ENCODE measurements around the gene ABTB1. TPM values are rescaled to one million over a fixed set of nuclear protein-coding genes. Genes with fewer than 3 reads are reported as not detected.

ABTB1 gene
- total and polyA plus RNA-seq, 2 experiments from 2014 or later = 3.7 to 5.7 TPM

DNA sequence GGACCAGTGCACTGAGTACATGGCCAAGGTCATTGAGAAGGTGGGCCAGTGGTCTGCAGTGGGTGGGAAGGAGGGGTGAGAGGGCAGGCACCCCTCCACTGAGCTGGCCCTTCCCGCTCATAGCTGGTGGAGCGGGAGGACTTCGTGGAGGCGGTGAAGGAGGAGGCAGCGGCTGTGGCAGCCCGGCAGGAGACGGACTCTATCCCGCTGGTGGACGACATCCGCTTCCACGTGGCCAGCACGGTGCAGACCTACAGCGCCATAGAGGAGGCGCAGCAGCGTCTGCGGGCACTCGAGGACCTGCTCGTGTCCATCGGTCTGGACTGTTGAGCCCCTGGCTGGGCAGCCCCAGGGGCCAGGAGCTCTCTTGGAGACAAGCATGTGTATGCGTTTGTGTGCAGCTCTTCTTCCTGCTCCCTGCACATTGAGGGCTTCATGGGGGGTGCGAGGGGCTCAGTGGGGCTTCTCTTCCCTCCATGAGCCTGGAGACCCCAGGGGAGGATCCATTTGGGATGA, 7.5 kb downstream of the ABTB1 start:
- no peaks in the 10 kb centered on the region for H3F3A ChIP-seq (replicated peaks; ENCODE audit: low read depth)
- ATAC-seq = no peak
- no peaks in the 10 kb centered on the region for H3K27me3 ChIP-seq (ENCODE audit: insufficient read depth)
- no peaks in the 10 kb centered on the region for H3K36me3 ChIP-seq (ENCODE audit: insufficient read depth)
- H2AFZ ChIP-seq = no peak overlapping the region
- H3K4me3 ChIP-seq = no peak overlapping the region
- Mint-ChIP-seq H3K9me3 (no peaks in the 10 kb centered on the region; the same call in 1 of the 3 replicates), H3K4me3 (no peak overlapping the region), H3K36me3 (ENCODE audit: low read depth) (no peaks in the 10 kb centered on the region), H3K27me3 (ENCODE audit: insufficient read depth, low read depth, poor library complexity) (peaks cover 10% of the 10 kb centered on the region), H3K27ac (no peak overlapping the region; the same call in 1 of the 2 replicates), H3K4me1 (peaks cover 9% of the 10 kb centered on the region)
- TF ChIP-seq ZNF114 (CRISPR knock-in tag; IDR thresholded peaks at IDR 0.05) = no peak
- TF ChIP-seq EZH2 (IDR thresholded peaks at IDR 0.05; ENCODE audit: low read depth, unreplicated experiment) = no peak
- TF ChIP-seq, protein P1, sequence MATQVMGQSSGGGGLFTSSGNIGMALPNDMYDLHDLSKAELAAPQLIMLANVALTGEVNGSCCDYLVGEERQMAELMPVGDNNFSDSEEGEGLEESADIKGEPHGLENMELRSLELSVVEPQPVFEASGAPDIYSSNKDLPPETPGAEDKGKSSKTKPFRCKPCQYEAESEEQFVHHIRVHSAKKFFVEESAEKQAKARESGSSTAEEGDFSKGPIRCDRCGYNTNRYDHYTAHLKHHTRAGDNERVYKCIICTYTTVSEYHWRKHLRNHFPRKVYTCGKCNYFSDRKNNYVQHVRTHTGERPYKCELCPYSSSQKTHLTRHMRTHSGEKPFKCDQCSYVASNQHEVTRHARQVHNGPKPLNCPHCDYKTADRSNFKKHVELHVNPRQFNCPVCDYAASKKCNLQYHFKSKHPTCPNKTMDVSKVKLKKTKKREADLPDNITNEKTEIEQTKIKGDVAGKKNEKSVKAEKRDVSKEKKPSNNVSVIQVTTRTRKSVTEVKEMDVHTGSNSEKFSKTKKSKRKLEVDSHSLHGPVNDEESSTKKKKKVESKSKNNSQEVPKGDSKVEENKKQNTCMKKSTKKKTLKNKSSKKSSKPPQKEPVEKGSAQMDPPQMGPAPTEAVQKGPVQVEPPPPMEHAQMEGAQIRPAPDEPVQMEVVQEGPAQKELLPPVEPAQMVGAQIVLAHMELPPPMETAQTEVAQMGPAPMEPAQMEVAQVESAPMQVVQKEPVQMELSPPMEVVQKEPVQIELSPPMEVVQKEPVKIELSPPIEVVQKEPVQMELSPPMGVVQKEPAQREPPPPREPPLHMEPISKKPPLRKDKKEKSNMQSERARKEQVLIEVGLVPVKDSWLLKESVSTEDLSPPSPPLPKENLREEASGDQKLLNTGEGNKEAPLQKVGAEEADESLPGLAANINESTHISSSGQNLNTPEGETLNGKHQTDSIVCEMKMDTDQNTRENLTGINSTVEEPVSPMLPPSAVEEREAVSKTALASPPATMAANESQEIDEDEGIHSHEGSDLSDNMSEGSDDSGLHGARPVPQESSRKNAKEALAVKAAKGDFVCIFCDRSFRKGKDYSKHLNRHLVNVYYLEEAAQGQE (IDR thresholded peaks at IDR 0.05; ENCODE audit: unreplicated experiment) = no peak
- no peak for TF ChIP-seq JUNB (IDR thresholded peaks at IDR 0.05; ENCODE audit: unreplicated experiment)
- TF ChIP-seq NANOG (IDR thresholded peaks at IDR 0.05; ENCODE audit: borderline replicate concordance) = no peak
- no peak for TF ChIP-seq ZNF331 (CRISPR knock-in tag; IDR thresholded peaks at IDR 0.05; ENCODE audit: low read depth)
- H3K9me2 ChIP-seq (ENCODE audit: insufficient read depth) = no peaks in the 10 kb centered on the region
- H3K4me2 ChIP-seq = no peak overlapping the region
- no peak for DNase-seq (ENCODE audit: low spot score)
- H4K20me1 ChIP-seq (replicated peaks; ENCODE audit: insufficient read depth) = no peaks in the 10 kb centered on the region
- H3K79me2 ChIP-seq (replicated peaks; ENCODE audit: insufficient read depth) = no peaks in the 10 kb centered on the region
- no peak overlapping the region for H3K27ac ChIP-seq (ENCODE audit: low read depth)
- H3K4me1 ChIP-seq (ENCODE audit: insufficient read depth) = peaks cover 3% of the 10 kb centered on the region; the same call in 1 of the 2 replicates

DNA sequence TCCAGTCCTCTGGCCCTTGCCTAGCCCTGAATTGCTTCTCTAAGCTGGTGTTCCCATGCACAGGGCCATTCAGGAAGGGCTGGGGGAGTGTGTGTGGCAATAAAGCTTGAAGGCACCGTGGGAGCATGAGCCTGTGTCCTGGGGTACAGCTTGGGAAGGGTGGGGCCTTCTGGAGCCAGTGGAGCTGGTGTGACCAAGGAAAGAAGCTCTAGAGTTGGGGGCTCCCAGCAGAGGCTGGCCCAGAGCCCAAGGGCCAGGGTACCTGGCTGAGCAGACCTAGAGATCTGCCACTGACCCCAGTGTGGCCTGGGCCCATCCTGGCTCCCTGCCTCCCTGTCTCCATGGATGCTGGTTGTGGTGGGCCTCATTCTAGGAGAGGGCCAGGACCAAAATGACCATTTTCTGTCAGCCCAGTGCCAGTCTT, 8.1 kb downstream of the ABTB1 start:
- no peak overlapping the region for H3K27ac ChIP-seq (ENCODE audit: low read depth)
- H3K4me1 Mint-ChIP-seq = peaks cover 9% of the 10 kb centered on the region
- H3K27me3 Mint-ChIP-seq (ENCODE audit: insufficient read depth, low read depth, poor library complexity) = peaks cover 10% of the 10 kb centered on the region
- TF ChIP-seq EZH2phosphoT487 (IDR thresholded peaks at IDR 0.05; ENCODE audit: unreplicated experiment) = no peak
- TF ChIP-seq STAT1 (IDR thresholded peaks at IDR 0.05; ENCODE audit: unreplicated experiment) = no peak
- TF ChIP-seq, protein P2, sequence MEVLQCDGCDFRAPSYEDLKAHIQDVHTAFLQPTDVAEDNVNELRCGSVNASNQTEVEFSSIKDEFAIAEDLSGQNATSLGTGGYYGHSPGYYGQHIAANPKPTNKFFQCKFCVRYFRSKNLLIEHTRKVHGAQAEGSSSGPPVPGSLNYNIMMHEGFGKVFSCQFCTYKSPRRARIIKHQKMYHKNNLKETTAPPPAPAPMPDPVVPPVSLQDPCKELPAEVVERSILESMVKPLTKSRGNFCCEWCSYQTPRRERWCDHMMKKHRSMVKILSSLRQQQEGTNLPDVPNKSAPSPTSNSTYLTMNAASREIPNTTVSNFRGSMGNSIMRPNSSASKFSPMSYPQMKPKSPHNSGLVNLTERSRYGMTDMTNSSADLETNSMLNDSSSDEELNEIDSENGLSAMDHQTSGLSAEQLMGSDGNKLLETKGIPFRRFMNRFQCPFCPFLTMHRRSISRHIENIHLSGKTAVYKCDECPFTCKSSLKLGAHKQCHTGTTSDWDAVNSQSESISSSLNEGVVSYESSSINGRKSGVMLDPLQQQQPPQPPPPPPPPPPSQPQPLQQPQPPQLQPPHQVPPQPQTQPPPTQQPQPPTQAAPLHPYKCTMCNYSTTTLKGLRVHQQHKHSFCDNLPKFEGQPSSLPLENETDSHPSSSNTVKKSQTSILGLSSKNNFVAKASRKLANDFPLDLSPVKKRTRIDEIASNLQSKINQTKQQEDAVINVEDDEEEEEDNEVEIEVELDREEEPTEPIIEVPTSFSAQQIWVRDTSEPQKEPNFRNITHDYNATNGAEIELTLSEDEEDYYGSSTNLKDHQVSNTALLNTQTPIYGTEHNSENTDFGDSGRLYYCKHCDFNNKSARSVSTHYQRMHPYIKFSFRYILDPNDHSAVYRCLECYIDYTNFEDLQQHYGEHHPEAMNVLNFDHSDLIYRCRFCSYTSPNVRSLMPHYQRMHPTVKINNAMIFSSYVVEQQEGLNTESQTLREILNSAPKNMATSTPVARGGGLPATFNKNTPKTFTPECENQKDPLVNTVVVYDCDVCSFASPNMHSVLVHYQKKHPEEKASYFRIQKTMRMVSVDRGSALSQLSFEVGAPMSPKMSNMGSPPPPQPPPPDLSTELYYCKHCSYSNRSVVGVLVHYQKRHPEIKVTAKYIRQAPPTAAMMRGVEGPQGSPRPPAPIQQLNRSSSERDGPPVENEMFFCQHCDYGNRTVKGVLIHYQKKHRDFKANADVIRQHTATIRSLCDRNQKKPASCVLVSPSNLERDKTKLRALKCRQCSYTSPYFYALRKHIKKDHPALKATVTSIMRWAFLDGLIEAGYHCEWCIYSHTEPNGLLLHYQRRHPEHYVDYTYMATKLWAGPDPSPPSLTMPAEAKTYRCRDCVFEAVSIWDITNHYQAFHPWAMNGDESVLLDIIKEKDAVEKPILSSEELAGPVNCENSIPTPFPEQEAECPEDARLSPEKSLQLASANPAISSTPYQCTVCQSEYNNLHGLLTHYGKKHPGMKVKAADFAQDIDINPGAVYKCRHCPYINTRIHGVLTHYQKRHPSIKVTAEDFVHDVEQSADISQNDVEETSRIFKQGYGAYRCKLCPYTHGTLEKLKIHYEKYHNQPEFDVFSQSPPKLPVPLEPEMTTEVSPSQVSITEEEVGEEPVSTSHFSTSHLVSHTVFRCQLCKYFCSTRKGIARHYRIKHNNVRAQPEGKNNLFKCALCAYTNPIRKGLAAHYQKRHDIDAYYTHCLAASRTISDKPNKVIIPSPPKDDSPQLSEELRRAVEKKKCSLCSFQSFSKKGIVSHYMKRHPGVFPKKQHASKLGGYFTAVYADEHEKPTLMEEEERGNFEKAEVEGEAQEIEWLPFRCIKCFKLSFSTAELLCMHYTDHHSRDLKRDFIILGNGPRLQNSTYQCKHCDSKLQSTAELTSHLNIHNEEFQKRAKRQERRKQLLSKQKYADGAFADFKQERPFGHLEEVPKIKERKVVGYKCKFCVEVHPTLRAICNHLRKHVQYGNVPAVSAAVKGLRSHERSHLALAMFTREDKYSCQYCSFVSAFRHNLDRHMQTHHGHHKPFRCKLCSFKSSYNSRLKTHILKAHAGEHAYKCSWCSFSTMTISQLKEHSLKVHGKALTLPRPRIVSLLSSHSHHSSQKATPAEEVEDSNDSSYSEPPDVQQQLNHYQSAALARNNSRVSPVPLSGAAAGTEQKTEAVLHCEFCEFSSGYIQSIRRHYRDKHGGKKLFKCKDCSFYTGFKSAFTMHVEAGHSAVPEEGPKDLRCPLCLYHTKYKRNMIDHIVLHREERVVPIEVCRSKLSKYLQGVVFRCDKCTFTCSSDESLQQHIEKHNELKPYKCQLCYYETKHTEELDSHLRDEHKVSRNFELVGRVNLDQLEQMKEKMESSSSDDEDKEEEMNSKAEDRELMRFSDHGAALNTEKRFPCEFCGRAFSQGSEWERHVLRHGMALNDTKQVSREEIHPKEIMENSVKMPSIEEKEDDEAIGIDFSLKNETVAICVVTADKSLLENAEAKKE (CRISPR knock-in tag; IDR thresholded peaks at IDR 0.05) = no peak
- TF ChIP-seq, protein P3, sequence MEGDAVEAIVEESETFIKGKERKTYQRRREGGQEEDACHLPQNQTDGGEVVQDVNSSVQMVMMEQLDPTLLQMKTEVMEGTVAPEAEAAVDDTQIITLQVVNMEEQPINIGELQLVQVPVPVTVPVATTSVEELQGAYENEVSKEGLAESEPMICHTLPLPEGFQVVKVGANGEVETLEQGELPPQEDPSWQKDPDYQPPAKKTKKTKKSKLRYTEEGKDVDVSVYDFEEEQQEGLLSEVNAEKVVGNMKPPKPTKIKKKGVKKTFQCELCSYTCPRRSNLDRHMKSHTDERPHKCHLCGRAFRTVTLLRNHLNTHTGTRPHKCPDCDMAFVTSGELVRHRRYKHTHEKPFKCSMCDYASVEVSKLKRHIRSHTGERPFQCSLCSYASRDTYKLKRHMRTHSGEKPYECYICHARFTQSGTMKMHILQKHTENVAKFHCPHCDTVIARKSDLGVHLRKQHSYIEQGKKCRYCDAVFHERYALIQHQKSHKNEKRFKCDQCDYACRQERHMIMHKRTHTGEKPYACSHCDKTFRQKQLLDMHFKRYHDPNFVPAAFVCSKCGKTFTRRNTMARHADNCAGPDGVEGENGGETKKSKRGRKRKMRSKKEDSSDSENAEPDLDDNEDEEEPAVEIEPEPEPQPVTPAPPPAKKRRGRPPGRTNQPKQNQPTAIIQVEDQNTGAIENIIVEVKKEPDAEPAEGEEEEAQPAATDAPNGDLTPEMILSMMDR (conservative IDR thresholded peaks at IDR 0.05; ENCODE audit: low read depth in 2 of 2) = no peak
- no peak for TF ChIP-seq CREB1 (CRISPR knock-in tag; IDR thresholded peaks at IDR 0.05; ENCODE audit: low read depth)
- TF ChIP-seq JUNB (IDR thresholded peaks at IDR 0.05; ENCODE audit: unreplicated experiment) = no peak

More for the DNA sequence above, 8.1 kb downstream of the ABTB1 start:
- Histone ChIP-seq H3K4me2 (no peak overlapping the region), H3F3A (replicated peaks; ENCODE audit: low read depth) (no peaks in the 10 kb centered on the region), H3K4me3 (no peak overlapping the region), H3K79me2 (replicated peaks; ENCODE audit: insufficient read depth) (no peaks in the 10 kb centered on the region), H4K20me1 (replicated peaks; ENCODE audit: insufficient read depth) (no peaks in the 10 kb centered on the region), H3K36me3 (ENCODE audit: insufficient read depth) (no peaks in the 10 kb centered on the region), H3K9me2 (ENCODE audit: insufficient read depth) (no peaks in the 10 kb centered on the region), H3K27me3 (ENCODE audit: insufficient read depth) (no peaks in the 10 kb centered on the region), H2AFZ (no peak overlapping the region), H3K4me1 (ENCODE audit: insufficient read depth) (peaks cover 3% of the 10 kb centered on the region; the same call in 1 of the 2 replicates)
- no peak overlapping the region for H3K27ac Mint-ChIP-seq
- no peaks in the 10 kb centered on the region for H3K36me3 Mint-ChIP-seq (ENCODE audit: low read depth)
- no peak for ATAC-seq
- H3K9me3 Mint-ChIP-seq = no peaks in the 10 kb centered on the region; the same call in 2 of the 3 replicates
- H3K4me3 Mint-ChIP-seq = no peak overlapping the region
- DNase-seq (ENCODE audit: low spot score) = no peak
